ENCODE data around the gene NPB.

Gene NPB

GRCh38 chr17:81898885-81899284 is 3.2 kb upstream of the NPB start:
- no peak for DNase-seq (ENCODE audit: low read depth in 2 of 2)

- no peak for DNase-seq (ENCODE audit: low read depth in 2 of 2)
Observed at GRCh38 chr17:81899514-81900166, 2.4 kb upstream of the NPB start.

GRCh38 chr17:81900181-81900820 is 1.7 kb upstream of the NPB start:
- no peak for DNase-seq (ENCODE audit: low read depth in 2 of 2)

- no peak for DNase-seq (ENCODE audit: low read depth in 2 of 2)
Observed at GRCh38 chr17:81901167-81902022, 643 bp upstream of the NPB start.

- no peak for DNase-seq (ENCODE audit: low read depth in 2 of 2)
Observed at GRCh38 chr17:81902653-81903414, 796 bp downstream of the NPB start.

GRCh38 chr17:81903415-81903831 is 1.4 kb downstream of the NPB start:
- DNase-seq (ENCODE audit: low read depth in 2 of 2), result no peak

- DNase-seq (ENCODE audit: low read depth in 2 of 2), result no peak
Observed at GRCh38 chr17:81903896-81904599, 2.0 kb downstream of the NPB start.

GRCh38 chr17:81904600-81905423 is 2.8 kb downstream of the NPB start:
- DNase-seq (ENCODE audit: low read depth in 2 of 2), result no peak

- no peak for DNase-seq (ENCODE audit: low read depth in 2 of 2)
Observed at GRCh38 chr17:81905424-81905875, 3.4 kb downstream of the NPB start.

- no peak for DNase-seq (ENCODE audit: low read depth in 2 of 2)
Observed at GRCh38 chr17:81905993-81906392, 4.0 kb downstream of the NPB start.

- DNase-seq (ENCODE audit: low read depth in 2 of 2), result no peak
Observed at GRCh38 chr17:81906476-81907218, 4.6 kb downstream of the NPB start.

GRCh38 chr17:81907219-81908145 is 5.4 kb downstream of the NPB start:
- DNase-seq (ENCODE audit: low read depth in 2 of 2), result no peak

- DNase-seq (ENCODE audit: low read depth in 2 of 2), result no peak
Observed at GRCh38 chr17:81908793-81909192, 6.8 kb downstream of the NPB start.

GRCh38 chr17:81909231-81909630 is 7.2 kb downstream of the NPB start:
- no peak for DNase-seq (ENCODE audit: low read depth in 2 of 2)

- DNase-seq (ENCODE audit: low read depth in 2 of 2), result no peak
Observed at GRCh38 chr17:81909966-81910839, 8.2 kb downstream of the NPB start.

GRCh38 chr17:81910840-81911276 is 8.8 kb downstream of the NPB start:
- DNase-seq (ENCODE audit: low read depth in 2 of 2), result no peak

- peak; percentile 90 to 93 for DNase-seq (ENCODE audit: low read depth in 2 of 2)
Observed at GRCh38 chr17:81911277-81911961, 9.4 kb downstream of the NPB start, which contains the start of gene PCYT2. Gene PCYT2 (minus strand): TSS chr17:81911399. CDS start chr17:81911355, 44 bp downstream.

Measured in stimulated activated CD4-positive, alpha-beta T cell treated with anti-CD3 and anti-CD28 coated beads, Interleukin-15, amount 100 ng/mL, for 48 hours (primary cell).